ENCODE measurements around the gene RHOB. TPM values are rescaled to one million over a fixed set of nuclear protein-coding genes. Genes with fewer than 3 reads are reported as not detected.
A peak's percentile ranks its signal among the peaks of the same experiment; 100 is the strongest.

Gene RHOB
- total RNA-seq, 4 donors from 2014 or later = 242 to 1,280 (median 486) TPM

DNA sequence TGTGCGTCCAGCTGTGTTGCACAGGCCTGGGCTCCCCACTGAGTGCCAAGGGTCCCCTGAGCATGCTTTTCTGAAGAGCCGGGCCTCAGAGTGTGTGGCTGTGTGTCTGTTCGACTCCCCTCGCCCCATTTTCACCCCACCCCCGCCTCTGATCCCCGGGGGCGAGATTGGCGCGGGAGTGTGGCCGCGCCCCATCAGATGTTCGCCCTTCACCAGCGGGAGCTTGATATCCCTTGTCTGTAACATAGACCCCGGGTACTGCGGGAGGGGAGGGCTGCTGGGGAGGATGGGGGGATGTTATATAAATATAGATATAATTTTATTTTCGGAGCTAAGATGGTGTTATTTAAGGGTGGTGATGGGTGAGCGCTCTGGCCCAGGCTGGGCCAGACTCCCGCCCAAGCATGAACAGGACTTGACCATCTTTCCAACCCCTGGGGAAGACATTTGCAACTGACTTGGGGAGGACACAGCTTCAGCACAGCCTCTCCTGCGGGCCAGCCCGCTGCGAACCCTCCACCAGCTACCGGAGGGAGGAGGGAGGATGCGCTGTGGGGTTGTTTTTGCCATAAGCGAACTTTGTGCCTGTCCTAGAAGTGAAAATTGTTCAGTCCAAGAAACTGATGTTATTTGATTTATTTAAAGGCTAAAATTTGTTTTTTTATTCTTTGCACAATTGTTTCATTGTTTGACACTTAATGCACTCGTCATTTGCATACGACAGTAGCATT, 1.5 kb downstream of the RHOB start:
- H3K4me1 ChIP-seq = no peaks in the 10 kb centered on the region
- no peaks in the 10 kb centered on the region for H3K36me3 ChIP-seq
- peak overlapping the region; percentile 89 to 97 for H3K4me3 ChIP-seq
- intact Hi-C loops (cut with DNase I; ENCODE audit: low total_unique reads) = no loop called here
- peak overlapping the region; percentile 96 to 97 for H3K27ac ChIP-seq
- no peaks in the 10 kb centered on the region for H3K27me3 ChIP-seq
- TF ChIP-seq, protein P1, sequence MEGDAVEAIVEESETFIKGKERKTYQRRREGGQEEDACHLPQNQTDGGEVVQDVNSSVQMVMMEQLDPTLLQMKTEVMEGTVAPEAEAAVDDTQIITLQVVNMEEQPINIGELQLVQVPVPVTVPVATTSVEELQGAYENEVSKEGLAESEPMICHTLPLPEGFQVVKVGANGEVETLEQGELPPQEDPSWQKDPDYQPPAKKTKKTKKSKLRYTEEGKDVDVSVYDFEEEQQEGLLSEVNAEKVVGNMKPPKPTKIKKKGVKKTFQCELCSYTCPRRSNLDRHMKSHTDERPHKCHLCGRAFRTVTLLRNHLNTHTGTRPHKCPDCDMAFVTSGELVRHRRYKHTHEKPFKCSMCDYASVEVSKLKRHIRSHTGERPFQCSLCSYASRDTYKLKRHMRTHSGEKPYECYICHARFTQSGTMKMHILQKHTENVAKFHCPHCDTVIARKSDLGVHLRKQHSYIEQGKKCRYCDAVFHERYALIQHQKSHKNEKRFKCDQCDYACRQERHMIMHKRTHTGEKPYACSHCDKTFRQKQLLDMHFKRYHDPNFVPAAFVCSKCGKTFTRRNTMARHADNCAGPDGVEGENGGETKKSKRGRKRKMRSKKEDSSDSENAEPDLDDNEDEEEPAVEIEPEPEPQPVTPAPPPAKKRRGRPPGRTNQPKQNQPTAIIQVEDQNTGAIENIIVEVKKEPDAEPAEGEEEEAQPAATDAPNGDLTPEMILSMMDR (IDR thresholded peaks at IDR 0.05) = no peak
- TF ChIP-seq POLR2A (IDR thresholded peaks at IDR 0.05) = no peak
- DNase-seq = peak; percentile 27 to 45
- no peaks in the 10 kb centered on the region for H3K9me3 ChIP-seq

DNA sequence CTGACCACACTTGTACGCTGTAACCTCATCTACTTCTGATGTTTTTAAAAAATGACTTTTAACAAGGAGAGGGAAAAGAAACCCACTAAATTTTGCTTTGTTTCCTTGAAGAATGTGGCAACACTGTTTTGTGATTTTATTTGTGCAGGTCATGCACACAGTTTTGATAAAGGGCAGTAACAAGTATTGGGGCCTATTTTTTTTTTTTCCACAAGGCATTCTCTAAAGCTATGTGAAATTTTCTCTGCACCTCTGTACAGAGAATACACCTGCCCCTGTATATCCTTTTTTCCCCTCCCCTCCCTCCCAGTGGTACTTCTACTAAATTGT, 2.1 kb downstream of the RHOB start:
- intact Hi-C loops (cut with DNase I; ENCODE audit: low total_unique reads) = no loop called here
- H3K4me1 ChIP-seq = no peaks in the 10 kb centered on the region
- H3K4me3 ChIP-seq = peak overlapping the region; percentile 89 to 97
- no peaks in the 10 kb centered on the region for H3K9me3 ChIP-seq
- no peaks in the 10 kb centered on the region for H3K27me3 ChIP-seq
- no peak for DNase-seq
- H3K27ac ChIP-seq = peak overlapping the region; percentile 96 to 97
- no peaks in the 10 kb centered on the region for H3K36me3 ChIP-seq
- TF ChIP-seq, protein P1 (IDR thresholded peaks at IDR 0.05) = no peak
- no peak for TF ChIP-seq POLR2A (IDR thresholded peaks at IDR 0.05)

GRCh38 chr2:20449501-20450200, 2.8 kb downstream of the RHOB start:
- Histone ChIP-seq H3K4me3 (peak overlapping the region; percentile 89 to 97), H3K4me1 (no peaks in the 10 kb centered on the region), H3K9me3 (no peaks in the 10 kb centered on the region), H3K27me3 (no peaks in the 10 kb centered on the region), H3K36me3 (no peaks in the 10 kb centered on the region), H3K27ac (peak overlapping the region; percentile 96 to 97)
- TF ChIP-seq, protein P1 (IDR thresholded peaks at IDR 0.05) = peak in 1 of 4 experiments; percentile 24
- TF ChIP-seq POLR2A (IDR thresholded peaks at IDR 0.05) = no peak
- intact Hi-C loops (cut with DNase I; ENCODE audit: low total_unique reads) = no loop called here
- peak in 1 of 2 donors; percentile 43 for DNase-seq

GRCh38 chr2:20450201-20450999, 3.5 kb downstream of the RHOB start:
- no peaks in the 10 kb centered on the region for H3K9me3 ChIP-seq
- TF ChIP-seq POLR2A (IDR thresholded peaks at IDR 0.05) = peak in 1 of 2 donors; percentile 19
- TF ChIP-seq, protein P1 (IDR thresholded peaks at IDR 0.05) = peak in 1 of 4 experiments; percentile 6
- intact Hi-C loops (cut with DNase I; ENCODE audit: low total_unique reads) = no loop called here
- H3K27ac ChIP-seq = peak overlapping the region; percentile 96 to 97
- peak overlapping the region; percentile 89 to 97 for H3K4me3 ChIP-seq
- peaks cover 0 to 1% of the 10 kb centered on the region in 2 donors for H3K4me1 ChIP-seq
- peak; percentile 85 to 92 for DNase-seq
- no peaks in the 10 kb centered on the region for H3K36me3 ChIP-seq
- no peaks in the 10 kb centered on the region for H3K27me3 ChIP-seq

Measured in uterus (tissue), 4 donors.